Measurements from ENCODE around the gene SHPK.

SHPK gene

DNA sequence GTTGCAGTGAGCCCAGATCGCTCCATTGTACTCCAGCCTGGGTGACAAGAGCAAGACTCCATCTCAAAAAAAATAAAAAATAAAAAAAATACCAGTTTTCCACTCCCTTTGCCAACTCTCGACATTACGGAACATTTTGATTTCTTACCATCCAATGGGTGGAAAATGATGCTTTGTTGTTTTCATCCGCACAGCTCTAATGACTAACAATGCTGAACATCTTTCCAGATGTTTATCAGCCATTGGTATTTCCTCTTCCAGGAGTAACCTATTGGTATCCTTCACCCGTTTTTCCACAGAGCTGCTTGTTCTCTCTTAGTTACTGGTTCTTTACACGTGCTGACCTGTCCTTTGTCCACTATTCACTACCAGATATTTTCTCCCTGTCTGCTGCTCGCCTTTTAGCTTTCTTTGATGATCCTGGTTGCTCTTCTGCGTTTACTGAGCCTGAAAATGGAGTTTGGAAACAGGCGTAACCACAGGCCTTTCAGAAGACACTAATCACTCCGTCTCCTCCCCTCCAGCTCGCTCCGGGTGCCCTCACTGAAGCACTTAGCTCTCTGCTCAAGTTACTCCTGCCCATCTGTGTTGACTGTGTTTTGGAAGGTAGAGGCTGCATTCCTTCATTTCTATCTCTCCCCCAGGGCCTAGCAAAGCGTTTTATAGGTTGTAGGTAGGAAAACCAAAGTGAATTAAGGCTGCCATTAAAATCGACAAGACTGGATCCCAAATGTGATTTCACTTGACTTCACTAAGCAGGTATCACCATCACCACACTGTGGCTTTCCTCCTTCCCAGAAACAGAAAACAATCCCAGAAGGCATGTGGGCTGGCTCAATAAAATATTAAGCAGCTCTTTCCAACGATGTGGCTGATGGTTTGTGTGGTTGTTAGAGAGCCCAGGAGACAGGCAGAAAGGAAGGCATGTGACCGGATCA lies 8.9 kb downstream of the SHPK start:
- no peak for DNase-seq

DNA sequence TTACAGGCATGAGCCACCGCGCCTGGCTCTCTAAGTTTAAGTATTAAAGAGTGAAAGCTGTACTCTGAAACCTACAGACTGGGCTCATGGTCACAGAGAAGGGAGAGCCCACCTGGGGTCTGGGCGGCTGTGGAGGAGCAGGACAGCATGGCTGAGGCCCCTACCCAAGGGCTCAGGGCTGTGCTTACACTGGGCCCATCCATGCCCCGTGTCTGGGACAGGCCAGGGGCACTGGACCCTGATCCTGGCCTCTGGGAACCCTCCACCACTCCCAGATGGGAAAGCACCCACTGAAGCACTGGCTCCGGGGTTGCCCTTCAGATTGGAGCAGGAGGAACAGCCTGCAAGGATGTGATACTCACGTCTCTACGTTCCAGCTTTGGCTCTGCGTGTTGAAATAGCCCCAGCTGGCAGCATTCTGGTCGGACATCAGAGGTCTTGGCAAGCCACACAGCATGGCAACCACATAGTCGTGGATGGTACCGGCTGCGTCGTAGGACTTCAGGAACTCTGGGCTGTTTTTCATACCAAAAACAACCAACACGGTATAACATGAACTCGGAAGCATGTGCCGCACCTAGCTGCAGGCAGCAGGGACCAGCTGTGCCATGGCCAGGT lies 13.0 kb downstream of the SHPK start:
- DNase-seq = no peak

DNA sequence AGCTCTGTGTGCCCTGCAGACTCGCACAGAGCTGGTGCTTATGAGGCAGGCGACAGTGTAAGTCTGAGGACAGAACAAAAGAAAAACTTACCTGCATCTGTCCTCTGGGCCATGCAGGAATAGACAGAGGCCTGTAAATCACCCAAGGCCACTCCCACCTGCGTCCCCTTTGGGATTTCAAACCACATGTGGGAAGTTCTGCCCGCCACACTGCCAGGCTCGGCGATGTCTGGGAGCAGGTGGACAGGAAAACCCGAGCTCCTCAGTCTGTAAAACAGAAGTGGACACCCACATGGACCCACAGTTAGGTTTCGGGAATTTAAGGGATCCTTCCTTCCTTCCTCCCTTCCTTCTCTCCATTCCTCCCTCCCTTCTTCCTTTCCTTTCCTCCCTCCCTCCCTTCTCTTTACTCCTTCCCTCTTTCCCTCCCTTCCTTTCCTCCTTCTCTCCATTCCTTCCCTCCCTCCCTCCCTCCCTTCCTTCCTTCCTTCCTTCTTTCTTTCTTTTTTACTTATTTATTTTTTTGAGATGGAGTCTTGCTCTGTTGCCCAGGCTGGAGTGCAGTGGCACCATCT lies 14.8 kb downstream of the SHPK start:
- DNase-seq = no peak

DNA sequence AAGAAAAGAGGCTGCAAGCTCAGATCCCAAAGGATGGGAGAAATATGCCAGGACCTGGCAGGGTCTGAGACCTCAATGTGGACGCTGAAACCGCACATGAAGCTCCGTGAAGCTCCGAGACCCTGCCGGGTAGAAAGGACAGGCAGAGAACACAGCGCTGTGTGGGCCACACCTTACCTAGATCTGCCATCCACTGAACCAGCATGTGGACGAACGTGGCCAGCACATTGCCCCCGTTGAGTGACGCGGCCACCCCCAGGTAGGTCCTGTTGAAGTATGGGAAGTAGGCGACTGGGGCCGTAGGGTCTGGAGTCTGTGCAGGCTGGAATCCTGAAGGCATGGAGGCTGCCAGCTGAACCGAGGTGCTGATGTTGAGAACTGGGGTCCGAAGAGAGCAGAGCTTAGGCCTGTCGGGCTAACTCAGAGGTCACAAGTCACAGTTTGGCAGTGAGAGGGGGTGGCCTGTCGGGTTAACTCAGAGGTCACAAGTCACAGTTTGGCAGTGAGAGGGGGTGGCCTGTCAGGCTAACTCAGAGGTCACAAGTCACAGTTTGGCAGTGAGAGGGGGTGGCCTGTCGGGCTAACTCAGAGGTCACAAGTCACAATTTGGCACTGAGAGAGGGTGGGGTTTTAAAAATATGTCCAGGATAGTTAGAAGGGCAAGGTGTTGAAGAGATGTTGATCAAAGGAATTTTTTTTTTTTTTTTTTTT lies 20.7 kb downstream of the SHPK start:
- no peak for DNase-seq

DNA sequence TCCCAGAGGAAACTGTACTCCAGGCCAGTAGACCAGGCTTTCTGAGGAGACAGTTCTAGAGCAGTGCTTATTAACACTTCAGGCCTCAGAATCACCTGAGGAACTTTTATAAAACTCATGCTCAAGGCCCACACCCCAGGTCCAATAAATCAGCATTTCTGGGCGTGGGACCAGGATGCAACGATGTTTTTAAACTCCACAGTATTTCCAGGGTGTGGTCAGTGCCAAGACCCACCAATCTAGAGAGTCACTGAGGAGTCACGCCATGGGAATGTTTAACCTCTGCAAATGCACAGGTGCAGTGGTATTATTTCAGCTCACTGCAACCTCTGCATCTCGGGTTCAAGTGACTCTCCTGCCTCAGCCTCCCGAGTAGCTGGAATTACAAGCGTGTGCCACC lies 22.9 kb downstream of the SHPK start:
- no peak for DNase-seq

DNA sequence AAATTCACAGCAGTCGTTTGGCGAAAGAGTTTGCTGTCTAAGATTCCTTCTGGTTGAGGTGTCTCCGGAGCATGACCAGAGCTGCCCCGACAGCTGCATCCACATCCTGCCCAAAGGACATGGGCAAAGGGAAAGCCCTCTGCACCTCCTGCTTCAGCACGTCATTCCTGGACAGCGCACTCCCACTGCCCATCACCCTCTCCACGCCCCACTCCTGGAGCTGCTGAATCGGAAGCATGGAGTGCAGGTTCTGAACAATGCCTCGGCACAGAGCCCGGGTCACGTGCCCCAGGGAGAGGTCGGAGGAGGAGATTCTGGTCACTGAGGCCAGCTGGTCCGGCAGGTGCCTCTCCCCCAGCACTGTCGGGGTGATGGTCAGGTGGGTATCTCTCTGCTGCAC lies 25.5 kb downstream of the SHPK start:
- DNase-seq = no peak

DNA sequence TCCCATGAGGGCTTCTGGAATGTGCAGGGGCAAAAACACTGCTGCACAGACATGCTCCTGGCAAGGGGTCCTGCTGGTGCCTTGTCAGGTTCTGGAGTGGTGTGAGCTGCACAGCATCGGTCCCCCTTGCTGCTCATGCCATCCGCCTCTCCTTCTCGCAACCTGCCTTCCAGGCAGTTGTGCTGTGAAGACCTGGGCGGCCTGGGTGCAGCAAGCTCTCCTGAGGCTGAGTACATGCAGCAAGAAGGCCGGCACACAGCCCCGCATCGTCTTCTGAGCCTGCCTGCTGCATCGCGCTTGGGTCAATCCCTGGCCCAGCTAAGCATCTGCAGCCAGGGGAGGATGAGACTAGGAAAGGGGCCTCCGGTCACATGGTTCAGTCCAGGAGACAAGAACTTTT lies 26.4 kb downstream of the SHPK start:
- no peak for DNase-seq

DNA sequence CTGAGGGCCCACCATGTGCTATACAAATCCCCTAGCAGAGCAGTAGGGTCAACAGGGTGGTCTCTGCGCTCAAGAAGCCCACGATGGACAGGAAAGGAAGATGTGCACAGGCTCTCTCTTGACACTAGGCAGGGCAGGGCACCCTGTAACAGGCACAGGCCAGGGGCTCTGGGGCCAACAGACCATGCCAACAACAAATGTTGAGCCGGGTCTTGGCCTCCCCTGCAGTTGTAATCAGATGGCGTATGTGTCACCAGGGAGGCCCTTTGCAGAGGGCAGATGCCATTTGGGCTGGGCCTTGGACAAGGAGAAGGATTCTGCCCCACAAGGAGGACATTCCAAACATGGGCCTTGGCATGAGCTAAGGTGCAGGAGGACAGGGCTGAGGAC lies 32.2 kb downstream of the SHPK start:
- no peak for DNase-seq

DNA sequence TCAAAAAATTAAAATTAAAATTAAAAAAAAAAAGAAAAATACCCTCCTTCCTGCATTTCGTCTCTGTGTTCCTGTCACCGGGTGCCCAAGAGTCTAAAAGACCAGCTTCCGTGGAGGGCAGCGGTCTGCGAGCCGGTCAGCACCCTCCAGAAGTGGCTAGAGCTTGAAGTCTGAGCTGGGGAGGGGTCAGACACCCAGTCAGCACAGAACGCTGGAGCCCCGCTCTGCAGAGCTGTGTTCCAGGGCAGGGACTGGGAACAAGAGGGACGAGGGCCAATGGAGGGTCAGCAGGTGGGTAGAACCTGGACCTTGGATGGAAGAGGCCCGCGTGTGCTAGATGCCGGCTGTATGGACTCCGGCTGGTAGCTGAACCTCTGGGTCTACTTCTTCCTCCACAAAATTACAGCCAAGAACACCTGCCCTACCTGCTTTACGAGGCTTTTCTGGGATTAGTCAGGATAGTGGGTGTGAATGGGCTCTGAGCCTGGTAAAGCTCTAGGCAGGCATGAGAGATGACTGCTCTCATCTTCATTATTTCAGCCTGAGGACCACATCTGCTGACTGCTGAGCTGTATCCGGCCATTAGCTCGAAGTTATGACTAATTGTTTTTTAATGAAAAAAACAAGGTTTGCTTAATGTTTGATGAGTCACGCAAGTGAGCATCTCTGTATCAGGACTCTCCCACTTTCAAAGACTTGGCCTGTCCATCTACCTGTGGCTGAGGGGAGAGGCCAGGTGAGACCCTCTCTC lies 32.8 kb downstream of the SHPK start:
- peak; percentile 77 for DNase-seq

DNA sequence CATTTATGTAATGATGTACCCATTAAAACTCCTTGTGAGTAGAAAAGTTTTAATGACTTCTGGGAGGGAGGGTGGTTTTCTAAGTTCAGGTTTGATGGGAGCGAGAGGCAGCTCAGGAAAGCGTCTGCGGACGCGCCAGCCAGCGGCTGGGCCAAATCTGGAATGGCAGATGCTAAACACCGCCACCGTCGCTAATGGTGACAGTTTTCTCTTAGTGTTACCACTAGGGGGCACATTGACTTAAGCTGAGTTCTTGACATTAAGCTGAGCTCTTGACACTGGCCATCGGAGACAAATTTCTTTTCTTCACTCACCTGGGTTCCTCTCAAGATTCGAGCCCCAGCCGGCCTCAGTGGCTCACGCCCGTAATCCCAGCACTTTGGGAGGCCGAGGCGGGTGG lies 33.6 kb downstream of the SHPK start:
- DNase-seq = no peak

DNA sequence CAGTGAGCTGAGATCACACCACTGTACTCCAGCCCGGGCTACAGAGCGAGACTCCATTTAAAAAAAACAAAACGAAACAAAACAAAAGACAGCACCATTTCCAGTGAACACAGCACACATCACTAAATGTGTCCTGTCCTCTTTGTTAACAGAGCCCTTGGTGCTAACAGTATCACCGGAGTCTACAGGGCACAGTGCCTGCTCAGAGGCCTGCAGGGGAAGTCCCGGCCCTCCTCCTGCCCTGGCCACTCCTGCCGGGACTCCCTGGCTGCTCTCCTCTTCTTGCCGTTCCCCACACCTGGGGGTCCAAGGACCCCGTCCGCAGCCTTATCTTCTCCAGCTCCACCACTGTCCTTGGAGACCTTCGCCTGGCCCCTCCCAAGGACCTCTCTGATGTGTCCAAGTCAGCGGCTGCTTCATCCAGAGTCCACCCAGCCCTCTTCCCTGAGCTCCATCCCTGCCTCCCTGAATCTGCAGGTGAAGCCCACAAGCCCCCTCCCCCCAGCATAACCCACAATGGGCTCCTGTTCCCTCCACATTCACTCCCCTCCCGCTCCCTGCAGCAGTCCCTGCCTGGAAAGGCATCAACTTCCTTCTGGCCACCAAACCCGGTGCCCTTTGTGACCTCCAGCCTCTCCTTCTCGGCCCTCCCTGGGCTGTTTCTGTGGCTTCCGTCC lies 35.4 kb downstream of the SHPK start:
- no peak for DNase-seq

DNA sequence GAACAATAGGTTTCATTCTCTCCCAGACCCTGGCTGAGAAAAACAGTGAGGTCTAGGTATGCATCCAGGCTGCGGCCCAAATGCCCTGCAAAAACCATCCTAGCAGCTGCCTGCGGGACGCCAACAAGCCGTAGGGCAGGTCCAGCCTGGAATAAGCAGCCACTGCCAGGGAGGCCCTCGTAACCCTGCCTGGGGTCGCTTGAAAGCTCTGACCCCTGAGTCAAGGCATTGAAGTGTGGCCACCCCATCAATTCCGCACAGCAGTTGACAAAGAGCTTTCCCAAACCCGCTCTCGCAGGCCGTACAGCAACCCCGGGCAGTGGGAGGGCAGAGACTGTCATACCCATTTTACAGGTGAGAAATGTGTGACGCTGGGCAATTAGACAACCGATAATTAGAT lies 38.0 kb downstream of the SHPK start:
- DNase-seq = no peak

DNA sequence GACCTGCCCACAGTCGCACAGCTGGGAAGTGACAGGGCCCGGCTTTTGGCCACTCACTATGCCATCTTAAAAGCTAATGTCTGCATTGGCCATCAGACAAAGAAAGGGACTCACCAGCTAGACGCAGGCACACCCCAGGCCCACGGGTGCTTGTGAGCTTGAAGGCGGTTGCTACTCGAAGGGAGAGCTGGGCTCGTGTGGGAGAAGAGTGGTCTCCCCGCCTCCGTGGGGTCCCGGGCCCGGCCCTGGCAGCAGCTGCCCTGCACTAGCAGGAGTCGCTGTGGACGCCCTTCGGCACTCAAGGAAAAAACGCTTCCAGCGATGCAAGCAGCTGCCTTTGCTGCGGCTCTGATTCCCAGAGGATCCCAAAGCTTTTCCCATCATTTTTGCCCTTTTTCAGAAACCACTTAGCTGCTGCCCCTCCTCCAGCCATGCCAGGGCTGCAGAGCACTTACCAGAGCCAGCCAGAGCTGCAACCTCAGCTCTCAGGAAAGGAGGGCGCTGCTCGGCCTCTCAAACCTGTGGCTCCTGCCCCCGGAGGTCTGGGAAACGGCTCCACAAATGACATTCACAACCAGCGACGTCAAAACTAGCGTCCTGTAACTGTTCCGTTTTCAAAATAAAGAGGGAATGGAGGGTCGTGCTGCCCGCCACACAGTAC lies 39.1 kb downstream of the SHPK start:
- no peak for DNase-seq

DNA sequence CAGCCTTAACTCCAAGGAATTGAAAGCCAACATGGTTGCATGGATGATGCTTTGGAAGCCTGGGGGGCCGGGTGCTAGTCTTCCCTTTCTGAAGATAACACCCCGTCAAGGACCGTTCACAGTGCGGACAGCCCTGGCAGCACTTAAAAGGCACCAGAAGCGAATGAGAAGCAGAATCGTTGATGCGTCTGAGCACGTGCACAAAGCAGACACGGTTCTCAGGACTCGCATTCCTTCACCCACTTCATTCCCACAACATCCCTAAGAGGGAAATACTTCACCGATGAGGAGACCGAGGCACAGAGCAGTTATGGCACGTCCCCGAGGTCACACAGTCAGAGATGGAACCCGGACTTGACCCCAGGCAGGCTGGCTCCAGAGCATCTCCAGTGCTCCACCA lies 41.1 kb downstream of the SHPK start:
- peak; percentile 76 for DNase-seq

DNA sequence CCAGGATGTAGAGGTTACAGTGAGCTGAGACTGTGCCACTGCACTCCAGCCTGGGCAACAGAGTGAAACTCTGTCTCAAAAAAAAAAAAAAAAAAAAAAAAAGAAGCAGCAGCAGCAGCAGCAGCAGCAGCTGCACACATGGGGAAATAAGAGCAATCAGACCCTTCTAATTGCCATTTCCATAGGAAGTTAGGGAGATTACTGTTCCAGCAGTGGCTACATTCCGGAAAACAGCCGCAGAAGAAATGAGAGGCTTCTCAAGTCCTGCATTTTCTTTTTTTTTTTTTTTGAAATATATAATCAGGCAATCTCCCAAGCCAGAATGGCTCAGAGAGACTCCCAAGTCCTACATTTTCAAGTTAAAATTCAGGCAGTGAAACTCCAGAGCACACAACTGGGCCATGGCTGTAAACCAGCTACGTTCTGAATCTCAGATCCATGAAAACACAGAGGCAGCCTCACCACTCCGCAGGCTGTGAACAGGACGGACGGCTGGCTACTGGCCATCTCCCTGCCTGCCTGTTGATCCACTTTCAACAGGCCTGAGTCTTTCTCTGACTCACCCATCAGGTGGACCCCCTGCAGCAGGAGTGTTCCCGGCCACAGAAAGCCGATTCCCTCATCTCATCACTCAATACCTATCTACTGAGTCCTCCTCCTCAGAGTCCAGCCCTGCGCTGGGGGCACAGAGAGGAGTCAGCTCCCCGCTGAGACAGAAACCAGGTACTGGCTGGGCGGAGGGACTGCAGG lies 41.8 kb downstream of the SHPK start:
- DNase-seq = peak; percentile 94

DNA sequence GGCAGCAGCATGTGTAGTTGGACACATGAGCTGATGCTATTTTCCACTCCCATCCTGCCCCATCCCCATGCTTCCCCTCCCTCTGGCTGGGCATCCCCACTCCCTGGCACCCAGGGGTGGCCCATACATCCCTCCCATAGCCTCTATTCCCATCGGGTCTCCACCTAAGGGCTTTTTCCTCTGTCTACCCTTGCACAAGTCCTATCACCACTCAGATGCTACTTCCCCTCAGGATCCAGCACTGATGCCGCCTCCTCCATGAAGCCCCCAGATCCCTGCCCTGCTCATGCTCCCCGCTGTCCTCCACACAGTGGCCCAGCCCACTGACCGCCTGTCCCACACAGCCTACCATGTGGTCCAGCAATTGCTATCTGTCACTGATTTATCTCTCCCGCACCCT lies 42.7 kb downstream of the SHPK start:
- no peak for DNase-seq

DNA sequence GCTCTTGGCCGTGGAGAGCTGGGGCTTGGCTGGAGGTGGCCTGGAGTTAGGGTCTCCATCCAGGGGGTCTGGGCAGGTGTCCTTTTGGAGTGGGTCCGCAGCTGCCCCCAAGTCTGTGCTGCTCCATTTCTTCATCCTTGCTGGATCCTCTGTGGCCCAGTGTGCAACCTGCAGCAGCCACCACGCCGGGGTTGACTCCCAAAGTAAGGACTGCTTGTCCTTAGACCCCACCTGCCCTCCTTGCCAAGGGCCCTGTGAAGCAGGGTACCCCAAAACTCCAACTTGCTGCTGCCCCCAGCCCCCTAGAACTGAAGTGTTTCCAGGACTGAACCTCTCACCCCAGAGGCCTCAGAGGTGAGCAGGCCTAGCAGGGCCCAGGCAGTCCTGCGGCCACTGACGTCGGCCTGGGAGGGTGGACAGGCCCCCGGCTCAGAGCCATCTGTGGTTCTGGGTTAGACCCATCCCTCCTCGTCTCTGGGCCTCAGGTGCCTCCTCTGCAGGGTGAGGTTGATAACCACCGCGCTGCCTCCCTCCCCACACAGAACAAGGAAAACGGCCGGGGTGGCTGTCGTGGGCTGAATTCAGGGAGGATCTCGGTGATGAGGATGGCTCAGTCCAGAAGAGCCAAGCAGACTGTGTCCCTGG lies 43.7 kb downstream of the SHPK start:
- DNase-seq = no peak

DNA sequence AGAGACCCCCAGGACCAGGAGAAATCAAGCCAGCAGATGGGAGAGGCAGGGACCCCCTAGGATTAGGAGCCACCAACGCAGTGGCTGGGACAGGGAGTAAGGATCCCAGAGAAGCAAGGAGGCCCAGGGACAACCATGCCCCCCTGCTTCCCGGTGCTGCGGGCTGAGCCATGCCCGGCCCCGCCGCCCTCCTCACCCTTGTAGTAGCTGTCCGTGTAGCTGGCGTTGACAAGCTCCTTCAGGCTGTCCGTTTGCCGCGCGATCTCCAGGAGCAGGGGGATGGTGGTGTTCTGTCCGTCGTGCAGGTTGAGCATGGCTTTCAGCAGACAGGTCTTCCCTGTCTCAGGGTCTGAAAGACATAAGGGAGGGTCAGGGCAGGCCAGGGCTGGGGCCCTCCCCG lies 45.3 kb downstream of the SHPK start:
- DNase-seq = no peak

DNA sequence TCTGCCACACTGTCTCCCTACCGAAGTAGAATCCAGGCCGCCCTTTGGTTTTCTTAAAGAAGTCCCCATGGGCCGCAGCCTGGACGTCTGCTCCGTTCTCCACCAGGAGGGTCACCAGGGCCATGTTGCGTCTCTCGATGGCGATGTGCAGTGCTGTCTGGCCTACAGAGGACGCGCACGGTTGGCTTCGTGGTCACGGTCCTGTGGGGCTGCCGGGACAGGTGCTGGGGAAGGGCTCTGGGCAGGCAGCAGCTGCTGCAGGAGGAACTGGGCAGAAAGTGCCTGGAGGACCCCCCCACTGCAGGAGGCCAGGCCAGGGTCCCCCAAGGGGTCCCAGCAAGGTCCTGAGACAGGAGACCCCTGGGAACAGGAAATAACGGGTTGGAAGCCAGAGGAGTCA lies 45.8 kb downstream of the SHPK start:
- no peak for DNase-seq

DNA sequence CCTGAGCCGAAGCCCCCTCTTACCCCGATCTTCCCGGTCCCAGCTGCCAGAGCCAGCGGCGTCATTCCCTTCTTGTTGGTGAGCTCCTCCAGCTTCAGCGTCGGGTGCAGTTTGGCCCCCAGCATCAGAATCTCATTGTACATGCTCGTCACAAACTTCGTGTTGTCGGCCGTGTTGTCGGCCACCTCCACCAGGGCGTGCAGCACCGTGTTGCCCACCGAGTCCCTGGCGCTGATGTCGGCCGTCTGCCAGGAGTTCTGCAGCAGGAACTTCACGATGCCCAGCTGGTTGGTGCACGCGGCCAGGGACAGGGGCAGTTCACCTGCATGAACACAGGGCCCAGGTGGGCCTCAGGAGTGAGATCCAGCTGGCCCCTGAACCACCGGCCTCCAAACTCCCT lies 46.3 kb downstream of the SHPK start:
- DNase-seq = no peak
